ENCODE measurements around the gene TERB1.

GRCh38 chr16:66752958-66753357 is 48.4 kb downstream of the TERB1 start:
- TF ChIP-seq POLR2A (IDR thresholded peaks at IDR 0.05; ENCODE audit: extremely low read depth, insufficient read length) = no peak
- TF ChIP-seq CTCF (IDR thresholded peaks at IDR 0.05; ENCODE audit: low read depth, low read length) = no peak
- TF ChIP-seq MAX (IDR thresholded peaks at IDR 0.05; ENCODE audit: low read depth, low read length) = no peak
